Skeletal muscle tissue (tissue), 4 donors: ENCODE data around the gene ENKD1. TPM values are rescaled to one million over a fixed set of nuclear protein-coding genes. Genes with fewer than 3 reads are reported as not detected.

Experiments used
- H3K27ac ChIP-seq: one replicate; pipeline ENCODE4 v1.7.0; 2013; ENCODE audit warnings: mild to moderate bottlenecking, low read depth, low read length, inconsistent platforms
- H3K27me3 ChIP-seq, 3 donors: one replicate each; pipeline ENCODE4 v1.7.0; 2013; ENCODE audit warnings: low read length in 3 of 3; ENCODE audit not compliant: control insufficient read depth in 3 of 3, insufficient read depth in 3 of 3
- H3K36me3 ChIP-seq, 3 donors: one replicate each; pipeline ENCODE4 v1.7.0; 2013; ENCODE audit warnings: low read length in 3 of 3; ENCODE audit not compliant: control insufficient read depth in 3 of 3, insufficient read depth in 3 of 3
- H3K4me1 ChIP-seq, 3 donors: one replicate each; pipeline ENCODE4 v1.7.0; 2013; ENCODE audit warnings: low read length in 3 of 3, mild to moderate bottlenecking in 3 of 3; ENCODE audit not compliant: control insufficient read depth in 3 of 3, insufficient read depth in 3 of 3
- H3K4me3 ChIP-seq, 3 donors: one replicate each; pipeline ENCODE4 v1.7.0; 2013; ENCODE audit warnings: low read length in 3 of 3
- H3K9ac ChIP-seq, 3 donors: one replicate each; pipeline ENCODE4 v1.7.0; 2013; ENCODE audit warnings: low read length in 3 of 3, mild to moderate bottlenecking in 3 of 3, moderate library complexity in 2 of 3, low read depth in 1 of 3
- H3K9me3 ChIP-seq, 3 donors: one replicate each; pipeline ENCODE4 v1.7.0; 2013; ENCODE audit warnings: low read length in 3 of 3; ENCODE audit not compliant: control insufficient read depth in 3 of 3
- total RNA-seq: library from RNA; depleted of rRNA; stranded (reverse); fragments of >200 nt; gene quantifications from one replicate; pipeline ENCODE4 v1.2.3, GENCODE V29; 2014
- donor health status: Osteomylitis.

The ENKD1 gene
- total RNA-seq, 1 donor from 2014 or later = 5.2 TPM

GRCh38 chr16:67645397-67646121 lies 21.0 kb downstream of the ENKD1 start:
- Histone ChIP-seq H3K27ac (no peak overlapping the region), H3K27me3 (peaks cover 53 to 58% (median 55%) of the 10 kb centered on the region in 3 donors), H3K4me1 (peaks cover 14 to 17% (median 17%) of the 10 kb centered on the region in 3 donors), H3K36me3 (no peaks in the 10 kb centered on the region), H3K4me3 (no peak overlapping the region), H3K9me3 (no peaks in the 10 kb centered on the region), H3K9ac (no peak overlapping the region)

- Histone ChIP-seq H3K36me3 (peaks cover 0 to 1% (median under 1%) of the 10 kb centered on the region in 3 donors), H3K9ac (no peak overlapping the region), H3K27ac (no peak overlapping the region), H3K4me3 (no peak overlapping the region), H3K4me1 (peaks cover 19 to 23% (median 19%) of the 10 kb centered on the region in 3 donors), H3K9me3 (no peaks in the 10 kb centered on the region), H3K27me3 (peaks cover 37 to 44% (median 40%) of the 10 kb centered on the region in 3 donors)
These were observed 22.5 kb downstream of the ENKD1 start for GRCh38 chr16:67644038-67644437.

GRCh38 chr16:67641779-67642708 lies 24.5 kb downstream of the ENKD1 start:
- Histone ChIP-seq H3K9ac (peak overlapping the region in 2 of 3 donors; percentile 22 to 66), H3K27ac (no peak overlapping the region)

GRCh38 chr16:67637625-67638024 lies 28.9 kb downstream of the ENKD1 start:
- peaks cover 16 to 18% (median 16%) of the 10 kb centered on the region in 3 donors for H3K4me1 ChIP-seq
- H3K27ac ChIP-seq = no peak overlapping the region
- no peak overlapping the region for H3K4me3 ChIP-seq
- no peaks in the 10 kb centered on the region for H3K27me3 ChIP-seq
- H3K9ac ChIP-seq = no peak overlapping the region
- H3K36me3 ChIP-seq = peaks cover 13 to 35% (median 27%) of the 10 kb centered on the region in 3 donors
- H3K9me3 ChIP-seq = no peaks in the 10 kb centered on the region

More at GRCh38 chr16:67641779-67642708, 24.5 kb downstream of the ENKD1 start:
- H3K9me3 ChIP-seq = no peaks in the 10 kb centered on the region
- H3K36me3 ChIP-seq = peaks cover 13 to 18% (median 17%) of the 10 kb centered on the region in 3 donors
- H3K4me3 ChIP-seq = no peak overlapping the region
- H3K4me1 ChIP-seq = peaks cover 19% of the 10 kb centered on the region in 3 donors
- H3K27me3 ChIP-seq = peaks cover 19 to 25% (median 21%) of the 10 kb centered on the region in 3 donors

GRCh38 chr16:67636713-67637112 lies 29.8 kb downstream of the ENKD1 start:
- no peaks in the 10 kb centered on the region for H3K9me3 ChIP-seq
- H3K27me3 ChIP-seq = no peaks in the 10 kb centered on the region
- peaks cover 6 to 8% (median 7%) of the 10 kb centered on the region in 3 donors for H3K4me1 ChIP-seq
- H3K9ac ChIP-seq = no peak overlapping the region
- peaks cover 13 to 41% (median 35%) of the 10 kb centered on the region in 3 donors for H3K36me3 ChIP-seq
- H3K4me3 ChIP-seq = no peak overlapping the region
- H3K27ac ChIP-seq = no peak overlapping the region

GRCh38 chr16:67632415-67633172 lies 34.0 kb downstream of the ENKD1 start:
- H3K9ac ChIP-seq = no peak overlapping the region
- peaks cover 20 to 50% (median 46%) of the 10 kb centered on the region in 3 donors for H3K36me3 ChIP-seq
- no peaks in the 10 kb centered on the region for H3K27me3 ChIP-seq
- no peaks in the 10 kb centered on the region for H3K9me3 ChIP-seq
- H3K4me1 ChIP-seq = no peaks in the 10 kb centered on the region
- H3K27ac ChIP-seq = no peak overlapping the region
- no peak overlapping the region for H3K4me3 ChIP-seq

- no peak overlapping the region for H3K27ac ChIP-seq
- no peaks in the 10 kb centered on the region for H3K4me1 ChIP-seq
- no peak overlapping the region for H3K4me3 ChIP-seq
- H3K9ac ChIP-seq = no peak overlapping the region
- peaks cover 41 to 65% (median 62%) of the 10 kb centered on the region in 3 donors for H3K36me3 ChIP-seq
- H3K9me3 ChIP-seq = no peaks in the 10 kb centered on the region
- H3K27me3 ChIP-seq = no peaks in the 10 kb centered on the region
These were observed 38.3 kb downstream of the ENKD1 start for GRCh38 chr16:67628216-67628615.

GRCh38 chr16:67613808-67614207 lies 52.7 kb downstream of the ENKD1 start:
- Histone ChIP-seq H3K27me3 (no peaks in the 10 kb centered on the region), H3K9ac (no peak overlapping the region), H3K36me3 (peaks cover 25 to 32% (median 31%) of the 10 kb centered on the region in 3 donors)

More at GRCh38 chr16:67613808-67614207, 52.7 kb downstream of the ENKD1 start:
- Histone ChIP-seq H3K4me1 (no peaks in the 10 kb centered on the region), H3K9me3 (no peaks in the 10 kb centered on the region), H3K4me3 (no peak overlapping the region), H3K27ac (no peak overlapping the region)
